BJ (cell line): ENCODE data around the gene SERPINB8. TPM values are rescaled to one million over a fixed set of nuclear protein-coding genes. Genes with fewer than 3 reads are reported as not detected.
A peak's percentile ranks its signal among the peaks of the same experiment; 100 is the strongest.

Experiments used
- CTCF ChIA-PET: fragments of 350-600 bp; formaldehyde crosslinking; extraction: SDS; loops from one replicate; lab custom pipeline; 2021; ENCODE audit warnings: antibody characterized with exemption, inconsistent platforms; lab: Yijun Ruan, JAX
- POLR2A ChIA-PET: fragments of 300-600 bp; sonication (Branson Sonifier 250); formaldehyde crosslinking; extraction: SDS; loops from one replicate; lab custom pipeline; 2021; ENCODE audit warnings: antibody characterized with exemption; lab: Charles Lee
- DNase-seq: peaks from one replicate; pipeline ENCODE4 v3.0.0-alpha.2; 2011; ENCODE audit warnings: low read depth
- H3K27me3 ChIP-seq: 2 replicates; pipeline ENCODE4 v1.6.0; 2011; ENCODE audit warnings: low read length; ENCODE audit not compliant: control insufficient read depth, insufficient read depth
- H3K36me3 ChIP-seq: 2 replicates; pipeline ENCODE4 v1.5.1; 2011; ENCODE audit warnings: low read length; ENCODE audit not compliant: control insufficient read depth, insufficient read depth
- H3K4me3 ChIP-seq: 2 replicates; pipeline ENCODE4 v1.5.1; 2011; ENCODE audit warnings: low read depth, mild to moderate bottlenecking, control low read depth, low read length
- polyA plus RNA-seq: library from polyadenylated mRNA; depleted of rRNA; stranded (reverse); fragments of >200 nt; gene quantifications from 2 replicates; pipeline ENCODE4 v1.2.3, GENCODE V29; 2011
- TF ChIP-seq, protein P1 (sequence below): IDR thresholded peaks from 2 replicates; pipeline ENCODE4 v1.5.1; 2011; ENCODE audit warnings: low read depth, mild to moderate bottlenecking, control low read depth, inconsistent platforms, low read length, moderate library complexity; ENCODE audit not compliant: insufficient read depth

The SERPINB8 gene
- polyA plus RNA-seq, 1 experiment: 18.4 TPM

DNA sequence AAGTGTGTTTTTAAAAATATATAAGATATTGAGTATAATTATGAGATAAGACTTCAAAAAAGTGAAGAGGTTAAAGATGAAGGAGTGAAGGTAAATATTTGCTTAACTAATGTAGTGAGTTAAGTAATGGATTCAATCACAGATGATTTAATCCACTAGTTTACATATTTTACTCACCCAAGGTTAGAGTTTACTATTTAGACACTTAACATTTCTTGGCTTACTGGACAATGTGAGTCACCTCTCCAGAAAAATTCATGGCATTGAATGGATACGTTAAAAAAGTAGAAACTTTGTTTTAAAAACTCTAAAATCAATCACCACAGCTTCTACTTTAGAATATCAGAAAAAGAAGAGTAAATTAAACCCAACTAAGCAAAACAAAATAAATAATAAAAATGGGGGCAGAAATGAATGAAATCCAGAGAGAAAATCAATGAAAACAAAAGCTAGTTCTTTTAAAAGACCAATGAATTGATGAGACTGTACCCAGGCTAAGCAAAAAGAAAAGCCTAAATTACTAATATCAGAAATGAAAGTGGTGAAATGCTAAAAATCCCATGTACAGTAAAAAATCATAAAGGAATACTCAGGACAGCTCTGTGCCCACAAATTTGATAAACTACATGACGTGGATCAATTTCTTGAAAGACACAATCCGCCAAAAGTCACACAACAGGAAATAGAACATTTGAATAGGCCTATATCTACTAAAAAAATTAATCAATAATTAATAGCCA is 22.7 kb upstream of the SERPINB8 start:
- TF ChIP-seq, protein P1, sequence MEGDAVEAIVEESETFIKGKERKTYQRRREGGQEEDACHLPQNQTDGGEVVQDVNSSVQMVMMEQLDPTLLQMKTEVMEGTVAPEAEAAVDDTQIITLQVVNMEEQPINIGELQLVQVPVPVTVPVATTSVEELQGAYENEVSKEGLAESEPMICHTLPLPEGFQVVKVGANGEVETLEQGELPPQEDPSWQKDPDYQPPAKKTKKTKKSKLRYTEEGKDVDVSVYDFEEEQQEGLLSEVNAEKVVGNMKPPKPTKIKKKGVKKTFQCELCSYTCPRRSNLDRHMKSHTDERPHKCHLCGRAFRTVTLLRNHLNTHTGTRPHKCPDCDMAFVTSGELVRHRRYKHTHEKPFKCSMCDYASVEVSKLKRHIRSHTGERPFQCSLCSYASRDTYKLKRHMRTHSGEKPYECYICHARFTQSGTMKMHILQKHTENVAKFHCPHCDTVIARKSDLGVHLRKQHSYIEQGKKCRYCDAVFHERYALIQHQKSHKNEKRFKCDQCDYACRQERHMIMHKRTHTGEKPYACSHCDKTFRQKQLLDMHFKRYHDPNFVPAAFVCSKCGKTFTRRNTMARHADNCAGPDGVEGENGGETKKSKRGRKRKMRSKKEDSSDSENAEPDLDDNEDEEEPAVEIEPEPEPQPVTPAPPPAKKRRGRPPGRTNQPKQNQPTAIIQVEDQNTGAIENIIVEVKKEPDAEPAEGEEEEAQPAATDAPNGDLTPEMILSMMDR: no peak
- ChIA-PET CTCF (interaction anchor here (1.0 kb wide), 1 partner anchor 10 kb away, joined by 4 read pairs; no protein-coding TSS in a partner anchor), POLR2A (no interaction called here)
- no peak for DNase-seq
- no peaks in the 10 kb centered on the region for H3K27me3 ChIP-seq
- no peak overlapping the region for H3K4me3 ChIP-seq
- H3K36me3 ChIP-seq: no peaks in the 10 kb centered on the region

DNA sequence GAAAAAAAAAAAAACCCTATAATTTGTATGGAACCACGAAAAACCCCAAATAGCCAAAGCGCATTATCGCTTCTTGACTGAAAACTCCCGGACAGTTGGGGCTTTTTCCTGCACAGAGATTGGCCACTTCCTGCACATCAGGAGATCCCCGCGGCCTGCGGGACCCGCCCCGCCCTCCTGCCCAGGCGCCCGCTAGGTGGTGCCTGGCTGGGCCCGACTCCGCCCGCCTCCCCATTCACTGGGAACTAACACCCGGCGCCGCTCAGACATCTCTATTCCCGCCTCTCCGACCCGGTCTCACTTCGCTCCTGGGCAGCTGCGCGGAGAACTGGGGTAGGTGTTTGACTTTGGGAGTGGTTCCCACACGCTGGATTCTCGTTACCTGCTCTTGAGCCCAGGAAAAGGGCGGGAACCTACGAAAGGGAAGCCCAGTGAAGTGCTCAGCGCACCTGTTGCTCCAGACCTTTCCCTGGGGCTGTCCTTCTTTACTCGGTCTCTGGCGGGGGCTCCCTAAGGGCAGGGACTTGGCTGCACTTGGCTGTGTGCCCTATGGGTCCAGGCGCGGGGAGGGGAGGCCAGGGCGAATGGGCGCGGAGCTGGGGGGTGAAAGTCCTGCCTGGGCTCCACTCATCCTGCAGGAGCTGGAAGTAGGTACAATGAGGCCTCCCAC is 20.7 kb upstream of the SERPINB8 start, which contains the start of gene HMSD:
Gene HMSD, plus strand, starts transcription at position 234 of the 670 bp plus-strand sequence. CDS start 4,155 bp downstream, outside the sequence.
- CTCF ChIA-PET: interaction anchor here (0.8 kb wide), 1 partner anchor 13 kb away, joined by 3 read pairs; no protein-coding TSS in a partner anchor
- no peak for DNase-seq
- H3K4me3 ChIP-seq: peak within 1 kb of the TSS; percentile 14; the same call in 1 of the 2 replicates
- POLR2A ChIA-PET: no interaction called here
- no peaks in the 10 kb centered on the region for H3K27me3 ChIP-seq
- no peaks in the 10 kb centered on the region for H3K36me3 ChIP-seq
- TF ChIP-seq, protein P1: peak; percentile 52

DNA sequence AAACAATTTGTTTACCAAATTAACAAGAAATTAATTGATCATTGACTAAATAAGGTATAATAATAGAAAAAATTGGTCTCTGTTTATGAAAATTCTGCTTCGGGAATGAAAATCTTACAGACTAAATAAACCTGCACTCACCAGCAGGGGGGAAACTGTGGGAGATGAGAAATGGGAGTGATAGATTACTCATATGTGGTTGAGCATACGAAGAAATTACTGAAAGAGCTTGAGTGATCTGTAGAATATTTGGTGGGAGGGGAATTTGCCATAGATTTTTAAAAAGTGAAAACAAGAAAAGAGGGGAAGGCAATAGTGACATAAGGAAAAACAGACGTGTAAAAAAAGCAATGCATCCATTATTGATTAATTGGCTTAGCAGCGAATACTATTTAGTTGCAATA is 18.6 kb upstream of the SERPINB8 start:
- Histone ChIP-seq H3K27me3 (no peaks in the 10 kb centered on the region), H3K4me3 (no peak overlapping the region), H3K36me3 (no peaks in the 10 kb centered on the region)
- ChIA-PET CTCF (no interaction called here), POLR2A (no interaction called here)
- no peak for DNase-seq
- TF ChIP-seq, protein P1: peak; percentile 26

DNA sequence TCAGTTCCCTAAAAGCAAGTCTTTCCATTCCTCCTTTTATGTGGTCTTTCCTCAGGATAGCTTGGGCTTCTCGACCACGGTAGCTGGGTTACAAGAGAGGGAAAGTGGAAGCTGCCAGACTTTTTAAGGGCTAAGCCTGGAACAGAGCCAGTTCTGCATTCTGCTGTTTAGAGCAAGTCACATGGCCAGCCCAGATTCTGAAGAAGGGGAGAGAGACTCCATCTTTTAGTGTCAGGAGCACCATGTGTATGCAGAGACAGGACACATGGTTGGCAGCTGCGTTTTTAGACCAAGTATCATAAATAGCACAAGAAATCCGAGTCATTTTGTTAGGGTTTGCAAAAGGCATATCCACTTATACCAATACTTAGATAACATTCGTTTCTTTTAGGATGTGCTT is 16.1 kb upstream of the SERPINB8 start:
- CTCF ChIA-PET: interaction anchor here (0.7 to 2.3 kb wide), 5 partner anchors 10 to 22 kb away, joined by 3 to 23 read pairs (median 4); partner anchors contain the start of gene SERPINB8
- TF ChIP-seq, protein P1: no peak
- DNase-seq: no peak
- no peaks in the 10 kb centered on the region for H3K36me3 ChIP-seq
- POLR2A ChIA-PET: no interaction called here
- H3K27me3 ChIP-seq: no peaks in the 10 kb centered on the region
- no peak overlapping the region for H3K4me3 ChIP-seq

DNA sequence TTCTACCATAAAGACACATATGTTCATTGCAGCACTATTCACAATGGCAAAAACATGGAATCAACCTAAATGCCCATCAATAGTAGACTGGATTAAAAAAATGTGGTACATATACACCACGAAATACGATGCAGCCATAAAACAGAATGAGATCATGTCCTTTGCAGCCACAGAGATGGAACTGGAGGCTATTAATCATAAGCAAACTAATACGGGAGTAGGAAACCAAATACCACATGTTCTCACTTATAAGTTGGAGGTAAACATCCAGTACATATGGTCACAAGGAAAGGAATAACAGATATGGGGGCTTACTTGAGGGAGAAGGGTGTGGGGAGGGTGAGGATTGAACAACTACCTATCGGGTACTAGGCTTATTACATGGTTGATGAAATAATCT is 13.1 kb upstream of the SERPINB8 start:
- CTCF ChIA-PET: no interaction called here
- peak; percentile 9 for DNase-seq

More for the DNA sequence above, 13.1 kb upstream of the SERPINB8 start:
- POLR2A ChIA-PET: no interaction called here
- H3K4me3 ChIP-seq: no peak overlapping the region
- H3K36me3 ChIP-seq: no peaks in the 10 kb centered on the region
- H3K27me3 ChIP-seq: 0 out of 2 replicates have a peak, but pooled peaks cover 3% of the 10 kb centered on the region
- TF ChIP-seq, protein P1: no peak
